ENCODE results near the gene OR4M1. TPM values are rescaled to one million over a fixed set of nuclear protein-coding genes. Genes with fewer than 3 reads are reported as not detected.
"Not testable (repeated sequence)": the region's sequence is repeated elsewhere in the genome, so short reads cannot be mapped to it uniquely, and the experiment has no call there.

The OR4M1 gene
- not detected for total RNA-seq

DNA sequence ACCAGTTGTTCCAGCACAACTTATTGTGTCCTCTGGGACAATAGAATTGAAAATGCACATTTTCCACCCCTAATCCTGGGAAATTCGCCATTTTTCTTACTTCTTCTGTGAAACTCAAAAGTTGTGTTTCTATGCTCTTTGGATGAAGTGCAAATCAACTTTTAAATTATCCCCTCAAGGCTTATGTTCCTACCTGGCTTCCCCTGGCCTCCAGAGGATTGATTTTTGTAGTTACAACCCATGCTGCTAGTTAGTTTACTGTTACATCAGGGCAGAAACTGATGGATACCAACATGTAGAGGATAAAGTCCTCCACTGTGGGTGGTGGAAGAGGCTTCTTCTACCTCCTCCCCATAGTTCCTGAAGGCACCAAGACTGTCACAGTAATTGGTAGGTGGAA, at the start of gene OR4M1:
TSS of gene OR4M1 (plus strand) at position 301 of the 400 bp plus-strand sequence. CDS start 6,819 bp downstream, outside the sequence.
- DNase-seq (ENCODE audit: low spot score); ATAC-seq (ENCODE audit: low FRiP score): not testable (repeated sequence)

- ATAC-seq (ENCODE audit: low FRiP score): no peak
- DNase-seq (ENCODE audit: low spot score): no peak
- no peak for TF ChIP-seq CTCF (IDR thresholded peaks at IDR 0.05)
Measured at GRCh38 chr14:19729359-19729758, 43.9 kb upstream of the OR4M1 start.

- TF ChIP-seq CTCF (IDR thresholded peaks at IDR 0.05): no peak
- DNase-seq (ENCODE audit: low spot score) (no peak), ATAC-seq (ENCODE audit: low FRiP score) (no peak)
Measured at GRCh38 chr14:19729763-19730162, 43.5 kb upstream of the OR4M1 start.

- not testable (repeated sequence) for ATAC-seq (ENCODE audit: low FRiP score); DNase-seq (ENCODE audit: low spot score)
Measured at GRCh38 chr14:19733893-19734292, 39.4 kb upstream of the OR4M1 start.

DNA sequence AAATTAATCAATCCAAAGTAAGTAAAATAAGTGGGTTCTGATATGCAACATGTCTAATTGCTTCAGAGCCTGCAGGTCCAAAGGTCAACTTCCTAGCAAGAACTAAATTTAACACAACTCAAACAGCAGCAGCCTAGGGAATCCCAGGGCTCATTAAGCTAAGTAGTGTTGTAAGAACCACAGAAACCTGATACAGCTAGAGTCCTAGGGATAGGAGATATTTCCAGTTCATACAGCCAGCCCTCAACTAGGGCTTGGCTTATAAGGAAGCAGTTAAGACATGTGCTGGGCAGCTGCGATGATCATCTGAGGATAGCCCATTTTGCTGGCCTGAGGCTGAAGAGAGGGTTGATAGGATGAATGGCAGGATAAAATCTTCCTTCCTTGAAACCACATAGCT, 30.0 kb upstream of the OR4M1 start, which contains the start of gene OR4Q3:
TSS of gene OR4Q3 (plus strand) at position 316 of the 400 bp plus-strand sequence.
- DNase-seq (ENCODE audit: low spot score) (no peak), ATAC-seq (ENCODE audit: low FRiP score) (no peak)
- no peak for TF ChIP-seq CTCF (IDR thresholded peaks at IDR 0.05)

DNA sequence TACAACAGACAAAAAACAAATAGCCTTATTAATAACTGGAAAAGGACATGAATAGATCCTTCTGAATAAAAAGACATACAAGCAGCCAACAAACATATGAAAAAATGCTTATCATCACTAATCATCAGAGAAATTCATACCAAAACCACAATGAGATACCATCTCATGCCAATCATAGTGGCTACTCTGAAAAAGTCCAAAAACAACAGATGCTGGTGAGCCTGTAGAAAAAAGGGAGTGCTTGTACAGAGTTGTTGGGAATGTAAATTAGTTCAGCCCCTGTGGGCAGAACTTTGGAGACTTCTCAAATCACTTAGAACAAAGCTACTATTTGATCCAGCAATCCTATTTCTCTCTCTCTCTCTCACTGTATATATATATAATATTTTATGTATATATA, 21.0 kb upstream of the OR4M1 start:
- not testable (repeated sequence) for DNase-seq (ENCODE audit: low spot score); ATAC-seq (ENCODE audit: low FRiP score)

DNA sequence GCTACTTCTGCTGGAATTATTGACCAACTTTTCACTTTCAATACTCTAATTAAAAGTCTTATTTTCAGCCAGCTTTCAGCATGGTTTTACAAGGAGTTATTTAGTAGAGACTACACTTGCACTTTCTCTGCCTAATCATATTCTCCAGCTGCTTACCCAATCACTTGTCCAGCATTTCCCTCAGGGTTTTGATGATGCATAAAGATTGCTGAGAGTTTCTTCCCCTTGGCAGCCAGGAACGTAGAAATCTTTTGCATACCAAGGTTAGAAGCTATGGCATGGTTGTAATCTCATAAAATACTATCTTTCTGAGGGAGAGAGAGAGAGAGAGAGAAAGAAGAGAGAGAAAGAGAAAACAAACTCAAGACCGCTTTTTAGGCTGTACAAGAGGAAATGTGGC, 19.1 kb upstream of the OR4M1 start:
- ATAC-seq (ENCODE audit: low FRiP score): peak; percentile 51
- no peak for DNase-seq (ENCODE audit: low spot score)
- TF ChIP-seq CTCF (IDR thresholded peaks at IDR 0.05): no peak

GRCh38 chr14:19771491-19771890, 1.8 kb upstream of the OR4M1 start:
- ATAC-seq (ENCODE audit: low FRiP score); DNase-seq (ENCODE audit: low spot score): not testable (repeated sequence)

GRCh38 chr14:19771895-19772430, 1.3 kb upstream of the OR4M1 start:
- ATAC-seq (ENCODE audit: low FRiP score) (no peak), DNase-seq (ENCODE audit: low spot score) (no peak)
- no peak for TF ChIP-seq CTCF (IDR thresholded peaks at IDR 0.05)

- not testable (repeated sequence) for ATAC-seq (ENCODE audit: low FRiP score); DNase-seq (ENCODE audit: low spot score)
Measured at GRCh38 chr14:19772454-19772853, 850 bp upstream of the OR4M1 start.

Measured in omental fat pad (tissue), 4 donors.